ENCODE measurements around the gene LRG1. TPM values are rescaled to one million over a fixed set of nuclear protein-coding genes. Genes with fewer than 3 reads are reported as not detected.

LRG1 gene
- total RNA-seq, 1 experiment from 2014 or later, result 0.11 TPM

Other genes with a start within 250 kb of the LRG1 start
- not detected in 2 replicates for gene TMIGD2, start 237.6 kb downstream of the LRG1 start, total RNA-seq (2014; rRNA removed; shearing (Covaris generic); ENCODE audit: low replicate concordance)
- gene FSD1, start 235.4 kb downstream of the LRG1 start, total RNA-seq (2014; rRNA removed; shearing (Covaris generic); ENCODE audit: low replicate concordance), result not detected in 2 replicates
- 0.43 and 0.86 TPM in 2 replicates for gene STAP2, start 201.2 kb downstream of the LRG1 start, total RNA-seq (2014; rRNA removed; shearing (Covaris generic); ENCODE audit: low replicate concordance)
- gene MPND, start 196.5 kb downstream of the LRG1 start, total RNA-seq (2014; rRNA removed; shearing (Covaris generic); ENCODE audit: low replicate concordance), result 5.3 and 9.5 TPM in 2 replicates
- gene SH3GL1, start 139.5 kb downstream of the LRG1 start, total RNA-seq (2014; rRNA removed; shearing (Covaris generic); ENCODE audit: low replicate concordance), result 12.8 and 13.4 TPM in 2 replicates
- gene CHAF1A, start 137.4 kb downstream of the LRG1 start, total RNA-seq (2014; rRNA removed; shearing (Covaris generic); ENCODE audit: low replicate concordance), result 7.8 and 50.7 TPM in 2 replicates
- 90.9 and 112 TPM in 2 replicates for gene UBXN6, start 82.2 kb downstream of the LRG1 start, total RNA-seq (2014; rRNA removed; shearing (Covaris generic); ENCODE audit: low replicate concordance)
- gene HDGFL2, start 67.7 kb downstream of the LRG1 start, total RNA-seq (2014; rRNA removed; shearing (Covaris generic); ENCODE audit: low replicate concordance), result 49.9 and 81.2 TPM in 2 replicates
- not detected in 2 replicates for gene PLIN4, start 21.6 kb downstream of the LRG1 start, total RNA-seq (2014; rRNA removed; shearing (Covaris generic); ENCODE audit: low replicate concordance)
- not detected in 2 replicates for gene PLIN5, start 4.8 kb downstream of the LRG1 start, total RNA-seq (2014; rRNA removed; shearing (Covaris generic); ENCODE audit: low replicate concordance)
- not detected in 2 replicates for gene SEMA6B, start 19.6 kb upstream of the LRG1 start, total RNA-seq (2014; rRNA removed; shearing (Covaris generic); ENCODE audit: low replicate concordance)
- gene TNFAIP8L1, start 99.5 kb upstream of the LRG1 start, total RNA-seq (2014; rRNA removed; shearing (Covaris generic); ENCODE audit: low replicate concordance), result 1.8 and 9.0 TPM in 2 replicates
- 30.8 and 63.4 TPM in 2 replicates for gene MYDGF, start 130.3 kb upstream of the LRG1 start, total RNA-seq (2014; rRNA removed; shearing (Covaris generic); ENCODE audit: low replicate concordance)
- 26.8 and 34.8 TPM in 2 replicates for gene DPP9, start 183.8 kb upstream of the LRG1 start, total RNA-seq (2014; rRNA removed; shearing (Covaris generic); ENCODE audit: low replicate concordance)

Data from Karpas-422 (cell line).